NCI-H345 treated with DMSO at 0.1 percent for 48 hours (cell line): ENCODE data around the gene RCN2.
"Not testable (repeated sequence)": the region's sequence is repeated elsewhere in the genome, so short reads cannot be mapped to it uniquely, and the experiment has no call there.

Experiments used
- DNase-seq: peaks from one replicate; lab custom pipeline; 2025; ENCODE audit not compliant: unreplicated experiment; lab: John Stamatoyannopoulos, UW

Gene RCN2

GRCh38 chr15:76931397-76932134 is at the start of gene RCN2:
Gene RCN2, plus strand, starts transcription at chr15:76931749. Its CDS starts 93 bp downstream, at chr15:76931842.
- DNase-seq, result peak; percentile 79

- no peak for DNase-seq
Measured at GRCh38 chr15:76885212-76885611, 46.3 kb upstream of the RCN2 start.

DNA sequence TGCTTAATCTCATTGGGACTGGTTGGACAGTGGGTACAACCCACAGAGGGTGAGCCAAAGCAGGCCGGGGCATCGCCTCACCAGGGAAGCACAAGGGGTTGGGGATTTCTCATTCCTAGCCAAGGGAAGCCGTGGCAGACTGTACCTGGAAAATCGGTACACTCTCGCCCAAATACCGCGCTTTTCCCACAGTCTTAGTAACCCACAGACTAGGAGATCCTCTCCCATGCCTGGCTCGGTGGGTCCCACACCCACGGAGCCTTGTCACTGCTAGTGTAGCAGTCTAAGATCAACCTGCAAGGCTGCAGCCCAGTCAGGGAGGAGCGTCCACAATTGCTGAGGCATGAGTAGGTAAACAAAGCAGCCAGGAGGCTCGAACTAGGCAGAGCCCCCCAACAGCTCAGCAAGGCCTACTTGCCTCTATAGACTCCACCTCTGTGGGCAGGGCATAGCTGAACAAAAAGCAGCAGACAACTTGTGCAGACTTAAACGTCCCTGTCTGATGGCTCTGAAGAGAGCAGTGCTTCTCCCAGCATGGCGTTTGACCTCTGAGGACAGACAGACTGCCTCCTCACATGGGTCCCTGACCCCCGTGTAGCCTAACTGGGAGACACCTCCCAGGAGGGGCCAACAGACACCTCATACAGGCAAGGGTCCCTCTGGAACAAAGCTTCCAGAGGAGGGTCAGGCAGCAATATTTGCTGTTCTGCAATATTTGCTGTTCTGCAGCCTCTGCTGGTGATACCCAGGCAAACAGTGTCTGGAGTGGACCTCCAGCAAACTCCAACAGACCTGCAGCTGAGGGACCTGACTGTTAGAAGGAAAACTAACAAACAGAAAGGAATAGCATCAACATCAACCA is 44.0 kb upstream of the RCN2 start:
- DNase-seq, result not testable (repeated sequence)

GRCh38 chr15:76892836-76893235 is 38.7 kb upstream of the RCN2 start:
- DNase-seq, result not testable (repeated sequence)

DNA sequence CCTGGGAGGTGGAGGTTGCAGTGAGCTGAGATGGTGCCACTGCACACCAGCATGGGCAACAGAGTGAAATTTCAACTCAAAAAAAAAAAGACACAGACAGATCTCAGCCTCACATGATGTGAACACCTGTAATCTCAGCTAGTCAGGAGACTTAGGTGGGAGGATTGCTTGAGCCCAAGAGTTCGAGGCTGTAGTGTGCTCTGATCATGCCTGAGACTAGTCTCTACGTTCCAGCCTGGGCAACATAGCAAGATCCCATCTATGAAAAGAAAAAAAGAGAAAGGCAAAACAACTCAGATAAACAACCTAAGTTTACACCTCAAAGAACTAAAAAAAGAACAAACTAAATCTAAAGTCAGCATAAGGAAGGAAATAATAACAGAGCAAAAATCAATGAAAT is 37.4 kb upstream of the RCN2 start:
- no peak for DNase-seq

DNA sequence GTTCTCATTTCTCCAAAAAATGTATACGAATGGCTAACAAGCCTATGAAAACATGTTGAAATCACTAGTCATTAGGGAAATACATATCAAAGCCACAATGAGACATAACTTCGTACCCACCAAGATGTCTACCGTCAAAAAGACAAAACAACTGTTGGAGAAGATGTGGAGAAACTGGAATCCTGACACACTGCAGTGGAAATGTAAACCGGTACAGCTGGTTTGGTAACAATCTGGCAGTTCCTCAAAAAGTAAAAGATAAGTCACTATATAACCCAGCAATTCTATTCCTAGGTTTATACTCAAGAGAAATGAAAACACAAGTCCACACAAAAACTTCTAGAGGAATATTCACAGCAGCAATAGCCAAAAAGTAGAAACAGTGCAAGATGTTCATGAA is 33.4 kb upstream of the RCN2 start:
- DNase-seq, result no peak

GRCh38 chr15:76899176-76899930 is 32.2 kb upstream of the RCN2 start:
- not testable (repeated sequence) for DNase-seq

- DNase-seq, result not testable (repeated sequence)
Measured at GRCh38 chr15:76899931-76900310, 31.6 kb upstream of the RCN2 start.

- DNase-seq, result no peak
Measured at GRCh38 chr15:76901965-76902364, 29.6 kb upstream of the RCN2 start.

GRCh38 chr15:76903251-76903681 is 28.3 kb upstream of the RCN2 start:
- no peak for DNase-seq

- no peak for DNase-seq
Measured at GRCh38 chr15:76904461-76905012, 27.0 kb upstream of the RCN2 start.

DNA sequence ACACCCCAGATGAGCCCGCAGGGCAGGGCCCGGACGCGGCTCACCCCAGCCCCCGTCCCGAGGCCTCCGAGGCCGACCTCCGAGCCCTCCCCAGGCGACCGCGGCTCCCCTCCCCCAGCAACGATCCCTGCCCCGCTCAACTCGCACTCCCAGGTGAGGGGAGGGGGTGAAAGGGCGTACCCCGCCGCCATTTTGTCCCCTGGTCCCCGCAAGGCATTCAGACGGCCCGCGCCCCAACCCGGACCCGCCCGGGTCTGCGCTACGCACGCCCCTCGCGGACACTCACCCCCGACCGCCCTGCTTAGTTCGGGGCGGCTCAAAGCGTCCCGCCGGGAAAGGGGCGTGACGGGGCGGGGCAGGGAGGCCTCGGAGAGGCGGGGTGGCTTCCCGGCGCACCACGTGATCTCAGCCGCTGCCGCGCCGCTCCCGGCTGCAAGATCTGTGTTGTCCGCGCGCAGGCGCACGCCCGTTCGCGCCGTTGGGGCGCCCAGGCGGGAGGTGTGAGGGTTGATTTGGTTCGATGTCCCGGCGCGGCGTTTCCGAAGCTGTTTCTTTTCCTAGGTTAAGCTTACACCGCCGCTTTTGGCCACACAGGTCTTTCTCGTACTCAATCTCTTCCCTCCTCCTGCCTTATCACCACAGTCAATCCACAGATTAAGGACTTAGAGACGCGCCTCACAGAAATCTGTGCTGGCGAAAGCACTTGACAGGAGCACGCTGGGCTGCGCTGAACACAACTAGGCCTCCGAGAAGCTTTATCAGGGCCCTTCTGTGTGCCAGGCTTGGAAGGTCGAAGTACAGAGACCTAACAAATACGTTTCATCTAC is 26.3 kb upstream of the RCN2 start, which contains the start of gene SCAPER:
SCAPER (minus strand) TSS at position 328 of the 827 bp plus-strand sequence. CDS start 21,523 bp downstream, outside the sequence.
- DNase-seq, result peak; percentile 41

DNA sequence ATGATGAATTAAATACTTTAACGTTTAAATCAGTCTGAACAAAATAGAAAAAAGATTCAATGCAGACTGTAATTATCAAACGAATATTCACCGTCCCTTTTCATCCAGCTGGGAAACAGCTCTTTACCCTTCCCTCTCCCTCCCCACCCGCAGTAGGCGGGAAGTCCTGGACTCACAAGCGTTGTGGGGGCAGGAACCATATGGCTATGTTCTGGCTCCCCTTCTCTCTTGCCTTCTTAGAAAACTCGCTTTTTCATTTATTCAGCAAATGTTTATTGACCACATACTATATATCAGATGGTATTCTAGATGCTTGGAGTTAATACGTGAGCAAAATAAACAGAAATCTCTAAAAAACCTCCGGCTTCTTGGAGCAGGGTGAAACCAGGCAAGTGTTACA is 25.7 kb upstream of the RCN2 start:
- no peak for DNase-seq

DNA sequence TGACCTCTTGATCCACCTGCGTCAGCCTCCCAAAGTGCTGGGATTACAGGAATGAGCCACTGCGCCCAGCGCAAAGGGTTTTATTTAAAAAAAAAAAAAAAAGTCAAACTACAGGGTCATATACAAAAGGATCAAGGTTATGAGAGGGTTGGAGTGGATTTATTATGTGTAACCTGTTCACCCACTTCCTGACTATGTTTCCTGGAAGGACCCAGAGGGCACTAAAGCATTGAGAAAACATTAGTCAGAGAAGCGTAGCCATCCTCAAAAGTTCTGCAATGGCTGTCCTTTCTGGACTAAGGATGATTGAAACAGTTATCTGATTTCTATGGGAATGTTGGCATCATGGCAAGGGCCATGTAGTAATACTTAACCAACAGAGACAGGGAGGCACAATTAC is 19.1 kb upstream of the RCN2 start:
- DNase-seq, result no peak

DNA sequence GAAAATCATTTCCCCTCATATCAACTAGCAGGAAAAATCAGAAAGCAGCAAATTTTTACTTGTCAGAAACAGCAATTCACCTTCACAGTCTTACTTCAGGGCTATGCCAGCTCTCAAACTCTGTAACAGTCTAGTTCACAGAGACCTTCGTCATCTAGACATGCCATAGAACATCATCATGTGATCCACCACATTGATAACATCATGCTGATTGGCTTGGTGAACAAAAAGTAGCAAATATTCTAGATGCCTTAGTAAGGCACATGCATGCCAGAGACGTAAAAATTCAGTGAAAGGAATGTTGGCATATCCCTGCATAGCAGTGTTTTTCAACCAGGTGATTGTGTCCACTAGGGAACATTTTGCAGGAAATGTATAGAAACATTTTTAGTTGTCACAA is 17.8 kb upstream of the RCN2 start:
- no peak for DNase-seq

DNA sequence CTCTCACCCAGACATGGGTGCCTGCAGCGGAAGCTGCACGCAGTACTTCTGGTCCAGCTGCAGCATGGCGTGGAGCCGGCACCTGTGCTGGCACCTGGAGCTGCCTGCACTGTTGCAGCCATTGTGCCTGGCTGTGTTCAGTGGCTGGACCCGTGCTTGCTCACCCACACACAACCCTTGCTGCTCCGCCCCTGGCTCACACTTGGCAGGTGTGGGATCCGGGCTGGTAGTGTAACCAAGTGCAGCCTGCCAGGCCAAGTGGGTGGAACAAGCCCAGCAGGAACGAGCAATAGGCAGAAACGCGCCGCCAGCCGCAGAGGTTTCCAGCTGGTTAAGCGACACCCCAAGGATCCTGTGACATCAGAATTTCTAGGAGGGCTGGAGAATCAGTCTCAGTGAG is 15.2 kb upstream of the RCN2 start:
- DNase-seq, result no peak

- no peak for DNase-seq
Measured at GRCh38 chr15:76928201-76928600, 3.3 kb upstream of the RCN2 start.

- DNase-seq, result no peak
Measured at GRCh38 chr15:76929011-76929760, 2.4 kb upstream of the RCN2 start.

DNA sequence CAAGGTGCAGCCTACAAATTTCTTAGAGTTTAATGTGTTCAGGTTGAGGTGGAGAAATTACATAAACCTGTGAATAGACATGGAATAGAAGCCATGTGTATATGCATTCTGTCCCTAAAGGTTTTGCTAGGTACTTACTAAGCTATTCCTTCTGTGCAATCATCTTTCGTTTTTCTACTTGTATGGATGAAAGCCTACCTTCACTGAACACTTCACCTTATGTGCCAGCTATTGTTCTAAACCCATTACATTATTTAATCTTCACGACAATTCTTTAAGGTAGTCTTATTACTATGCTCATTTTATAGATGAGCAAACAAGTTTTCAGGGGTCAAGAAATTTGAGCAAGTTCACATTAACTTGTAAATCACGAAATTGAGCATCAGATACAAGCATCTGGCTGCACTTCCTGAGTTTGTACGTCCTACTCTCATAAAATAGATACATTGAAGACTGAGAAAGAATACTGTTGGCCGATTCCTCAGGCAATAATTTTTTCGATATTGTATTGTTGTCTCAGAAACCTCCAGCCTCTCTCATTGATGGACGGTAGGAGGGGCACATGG is 635 bp upstream of the RCN2 start:
- no peak for DNase-seq
